ENCODE measurements around the gene ELMOD3. TPM values are rescaled to one million over a fixed set of nuclear protein-coding genes. Genes with fewer than 3 reads are reported as not detected.
A peak's percentile ranks its signal among the peaks of the same experiment; 100 is the strongest.
"Not testable (repeated sequence)": the region's sequence is repeated elsewhere in the genome, so short reads cannot be mapped to it uniquely, and the experiment has no call there.

Gene ELMOD3
- total RNA-seq, 1 donor from 2014 or later = 9.0 TPM

GRCh38 chr2:85433511-85434089, 79.0 kb downstream of the ELMOD3 start:
- intact Hi-C loops (cut with DNase I) = no loop called here
- DNase-seq (peak; percentile 92), ATAC-seq (ENCODE audit: poor library complexity) (peak; percentile 71)

- intact Hi-C loops (cut with DNase I) = loop anchor here (5.0 kb wide), 1 partner anchor 103 kb away; the partner anchor contains the start of gene MAT2A
- ATAC-seq (ENCODE audit: poor library complexity) (no peak), DNase-seq (no peak)
These were observed 80.1 kb downstream of the ELMOD3 start for GRCh38 chr2:85434696-85435095.

- intact Hi-C loops (cut with DNase I) = loop anchor here (5.0 kb wide), 1 partner anchor 102 kb away; the partner anchor contains the start of gene MAT2A
These were observed 80.8 kb downstream of the ELMOD3 start for GRCh38 chr2:85435220-85435958.

GRCh38 chr2:85435981-85436835, 81.6 kb downstream of the ELMOD3 start:
- ATAC-seq (ENCODE audit: poor library complexity) (no peak), DNase-seq (no peak)
- intact Hi-C loops (cut with DNase I) = loop anchor here (5.0 kb wide), 1 partner anchor 101 kb away; the partner anchor contains the start of gene MAT2A

More at GRCh38 chr2:85435220-85435958, 80.8 kb downstream of the ELMOD3 start:
- ATAC-seq (ENCODE audit: poor library complexity) (no peak), DNase-seq (no peak)

GRCh38 chr2:85436836-85437487, 82.4 kb downstream of the ELMOD3 start:
- no peak for ATAC-seq (ENCODE audit: poor library complexity)

GRCh38 chr2:85437488-85438200, 83.1 kb downstream of the ELMOD3 start:
- ATAC-seq (ENCODE audit: poor library complexity) (peak; percentile 88), DNase-seq (peak; percentile 95)
- intact Hi-C loops (cut with DNase I) = loop anchor here (5.0 kb wide), 1 partner anchor 100 kb away; the partner anchor contains the start of gene MAT2A

More at GRCh38 chr2:85436836-85437487, 82.4 kb downstream of the ELMOD3 start:
- DNase-seq = no peak
- intact Hi-C loops (cut with DNase I) = loop anchor here (5.0 kb wide), 1 partner anchor 100 kb away; the partner anchor contains the start of gene MAT2A

GRCh38 chr2:85438201-85439024, 83.8 kb downstream of the ELMOD3 start:
- intact Hi-C loops (cut with DNase I) = loop anchor here (5.0 kb wide), 1 partner anchor 99 kb away; the partner anchor contains the start of gene MAT2A
- peak; percentile 13 for ATAC-seq (ENCODE audit: poor library complexity)
- peak; percentile 64 for DNase-seq

- intact Hi-C loops (cut with DNase I) = loop anchor here (5.0 kb wide), 1 partner anchor 98 kb away; the partner anchor contains the start of gene MAT2A
- ATAC-seq (ENCODE audit: poor library complexity) (no peak), DNase-seq (no peak)
These were observed 84.5 kb downstream of the ELMOD3 start for GRCh38 chr2:85439025-85439472.

GRCh38 chr2:85439569-85439968, 85.0 kb downstream of the ELMOD3 start:
- intact Hi-C loops (cut with DNase I) = loop anchor here (5.0 kb wide), 1 partner anchor 98 kb away; the partner anchor contains the start of gene MAT2A
- not testable (repeated sequence) for DNase-seq; ATAC-seq (ENCODE audit: poor library complexity)

GRCh38 chr2:85439986-85440385, 85.4 kb downstream of the ELMOD3 start:
- intact Hi-C loops (cut with DNase I) = loop anchor here (5.0 kb wide), 1 partner anchor 97 kb away; the partner anchor contains the start of gene MAT2A
- ATAC-seq (ENCODE audit: poor library complexity) = no peak
- no peak for DNase-seq

GRCh38 chr2:85440729-85441128, 86.2 kb downstream of the ELMOD3 start:
- ATAC-seq (ENCODE audit: poor library complexity) (no peak), DNase-seq (no peak)
- intact Hi-C loops (cut with DNase I) = no loop called here

Other genes starting within 250 kb of the ELMOD3 start
- gene TCF7L1, start 221.4 kb upstream of the ELMOD3 start, total RNA-seq = 9.3 TPM
- gene TGOLN2, start 26.8 kb upstream of the ELMOD3 start, total RNA-seq = 59.9 TPM
- 39.8 TPM for gene RETSAT, start 241 bp upstream of the ELMOD3 start, total RNA-seq
- gene CAPG, start 55.6 kb downstream of the ELMOD3 start, total RNA-seq = 3.4 TPM
- gene SH2D6, start 63.9 kb downstream of the ELMOD3 start, total RNA-seq = 0.24 TPM
- 116 TPM for gene MAT2A, start 184.4 kb downstream of the ELMOD3 start, total RNA-seq
- gene GGCX, start 206.7 kb downstream of the ELMOD3 start, total RNA-seq = 25.1 TPM
- gene VAMP8, start 222.8 kb downstream of the ELMOD3 start, total RNA-seq = 16.9 TPM
- gene VAMP5, start 229.7 kb downstream of the ELMOD3 start, total RNA-seq = 56.3 TPM
- 74.5 TPM for gene RNF181, start 241.0 kb downstream of the ELMOD3 start, total RNA-seq
- 9.5 TPM for gene TMEM150A, start 247.9 kb downstream of the ELMOD3 start, total RNA-seq